GM19467 (cell line): Measurements from ENCODE around the gene DSCAM.
"Not testable (repeated sequence)": the region's sequence is repeated elsewhere in the genome, so short reads cannot be mapped to it uniquely, and the experiment has no call there.

ENCODE experiments used
- ATAC-seq: cut with Tn5 transposase; IDR thresholded peaks from one replicate; pipeline ENCODE4 v1.9.1; 2021; ENCODE audit warnings: mild to moderate bottlenecking, moderate library complexity; ENCODE audit not compliant: unreplicated experiment

The DSCAM gene

GRCh38 chr21:40472013-40472412 is 374.9 kb downstream of the DSCAM start:
- ATAC-seq: no peak

GRCh38 chr21:40471103-40471502 is 375.9 kb downstream of the DSCAM start:
- no peak for ATAC-seq

- no peak for ATAC-seq
Observed at GRCh38 chr21:40466893-40467483, 380.0 kb downstream of the DSCAM start.

GRCh38 chr21:40465382-40465781 is 381.6 kb downstream of the DSCAM start:
- no peak for ATAC-seq

GRCh38 chr21:40463176-40463575 is 383.8 kb downstream of the DSCAM start:
- no peak for ATAC-seq

GRCh38 chr21:40461008-40461407 is 385.9 kb downstream of the DSCAM start:
- ATAC-seq: no peak

GRCh38 chr21:40457741-40458140 is 389.2 kb downstream of the DSCAM start:
- ATAC-seq: no peak

GRCh38 chr21:40454057-40454456 is 392.9 kb downstream of the DSCAM start:
- ATAC-seq: no peak

GRCh38 chr21:40453183-40453582 is 393.8 kb downstream of the DSCAM start:
- ATAC-seq: no peak

GRCh38 chr21:40452548-40452947 is 394.4 kb downstream of the DSCAM start:
- no peak for ATAC-seq

GRCh38 chr21:40447016-40447415 is 399.9 kb downstream of the DSCAM start:
- no peak for ATAC-seq

GRCh38 chr21:40445349-40445921 is 401.5 kb downstream of the DSCAM start:
- ATAC-seq: no peak

GRCh38 chr21:40439581-40439980 is 407.4 kb downstream of the DSCAM start:
- ATAC-seq: not testable (repeated sequence)

- no peak for ATAC-seq
Observed at GRCh38 chr21:40438616-40439015, 408.3 kb downstream of the DSCAM start.

GRCh38 chr21:40436261-40436660 is 410.7 kb downstream of the DSCAM start:
- ATAC-seq: no peak

GRCh38 chr21:40433538-40433937 is 413.4 kb downstream of the DSCAM start:
- no peak for ATAC-seq

GRCh38 chr21:40425981-40426380 is 421.0 kb downstream of the DSCAM start:
- ATAC-seq: no peak

GRCh38 chr21:40422896-40423635 is 423.9 kb downstream of the DSCAM start:
- ATAC-seq: no peak

GRCh38 chr21:40421121-40421520 is 425.8 kb downstream of the DSCAM start:
- ATAC-seq: no peak

- no peak for ATAC-seq
Observed at GRCh38 chr21:40416572-40416971, 430.4 kb downstream of the DSCAM start.

GRCh38 chr21:40408561-40408960 is 438.4 kb downstream of the DSCAM start:
- ATAC-seq: no peak

GRCh38 chr21:40404396-40404800 is 442.6 kb downstream of the DSCAM start:
- no peak for ATAC-seq
